HS-27A (cell line): ENCODE results near the gene BPIFB2.
"Not testable (repeated sequence)": the region's sequence is repeated elsewhere in the genome, so short reads cannot be mapped to it uniquely, and the experiment has no call there.

ENCODE experiments used
- DNase-seq: peaks from one replicate; pipeline ENCODE4 v3.0.0-alpha.2; 2012; ENCODE audit warnings: low read depth, missing footprints

Gene BPIFB2

GRCh38 chr20:33042983-33043730 lies 35.7 kb downstream of the BPIFB2 start:
- no peak for DNase-seq

- no peak for DNase-seq
These were observed 36.3 kb downstream of the BPIFB2 start for GRCh38 chr20:33043731-33044181.

- not testable (repeated sequence) for DNase-seq
These were observed 37.7 kb downstream of the BPIFB2 start for GRCh38 chr20:33045129-33045721.

- DNase-seq = no peak
These were observed 38.9 kb downstream of the BPIFB2 start for GRCh38 chr20:33046412-33046811.

- DNase-seq = no peak
These were observed 43.8 kb downstream of the BPIFB2 start for GRCh38 chr20:33051333-33051732.

- no peak for DNase-seq
These were observed 46.0 kb downstream of the BPIFB2 start, which contains the start of gene BPIFB3 for GRCh38 chr20:33053291-33054106. BPIFB3 (plus strand) TSS chr20:33053903; CDS start chr20:33055436, 1,533 bp downstream.

GRCh38 chr20:33054381-33054780 lies 46.9 kb downstream of the BPIFB2 start:
- no peak for DNase-seq

GRCh38 chr20:33054791-33055190 lies 47.3 kb downstream of the BPIFB2 start:
- DNase-seq = no peak

- no peak for DNase-seq
These were observed 51.6 kb downstream of the BPIFB2 start for GRCh38 chr20:33059136-33059535.

GRCh38 chr20:33059741-33060390 lies 52.4 kb downstream of the BPIFB2 start:
- DNase-seq = no peak

- no peak for DNase-seq
These were observed 54.1 kb downstream of the BPIFB2 start for GRCh38 chr20:33061658-33062028.

- no peak for DNase-seq
These were observed 54.8 kb downstream of the BPIFB2 start for GRCh38 chr20:33062105-33062824.

- no peak for DNase-seq
These were observed 55.3 kb downstream of the BPIFB2 start for GRCh38 chr20:33062825-33063149.

GRCh38 chr20:33063271-33063670 lies 55.8 kb downstream of the BPIFB2 start:
- DNase-seq = no peak

- no peak for DNase-seq
These were observed 57.2 kb downstream of the BPIFB2 start for GRCh38 chr20:33064572-33065287.

- DNase-seq = no peak
These were observed 58.3 kb downstream of the BPIFB2 start for GRCh38 chr20:33065785-33066184.

- DNase-seq = no peak
These were observed 60.3 kb downstream of the BPIFB2 start for GRCh38 chr20:33067806-33068205.

GRCh38 chr20:33068251-33068939 lies 60.9 kb downstream of the BPIFB2 start:
- DNase-seq = no peak

- no peak for DNase-seq
These were observed 62.2 kb downstream of the BPIFB2 start for GRCh38 chr20:33069673-33070072.
